Omental fat pad (tissue), 4 donors: ENCODE data around the gene THEM5. TPM values are rescaled to one million over a fixed set of nuclear protein-coding genes. Genes with fewer than 3 reads are reported as not detected.

Experiments used
- ATAC-seq: fragments of 150-250 bp; one replicate; pipeline ENCODE4 v1.9.1; 2016; ENCODE audit warnings: mild to moderate bottlenecking, moderate library complexity; ENCODE audit not compliant: low FRiP score
- DNase-seq: peaks from one replicate; pipeline ENCODE4 v3.0.0-alpha.2; 2019; ENCODE audit warnings: low spot score
- total RNA-seq, 4 donors: library from RNA; depleted of rRNA; stranded (reverse); fragments of >200 nt; gene quantifications; one replicate each; pipeline ENCODE4 v1.1.0, GENCODE V29; 2016
- TF ChIP-seq, protein P1 (sequence below), 3 donors: fragments of 450-650 bp; IDR thresholded peaks; one replicate each; pipeline ENCODE4 v1.5.1; 2016 to 2017; ENCODE audit warnings: antibody characterized with exemption in 3 of 3, mild to moderate bottlenecking in 3 of 3, moderate library complexity in 2 of 3

The THEM5 gene
- total RNA-seq, 4 donors from 2014 or later = not detected

DNA sequence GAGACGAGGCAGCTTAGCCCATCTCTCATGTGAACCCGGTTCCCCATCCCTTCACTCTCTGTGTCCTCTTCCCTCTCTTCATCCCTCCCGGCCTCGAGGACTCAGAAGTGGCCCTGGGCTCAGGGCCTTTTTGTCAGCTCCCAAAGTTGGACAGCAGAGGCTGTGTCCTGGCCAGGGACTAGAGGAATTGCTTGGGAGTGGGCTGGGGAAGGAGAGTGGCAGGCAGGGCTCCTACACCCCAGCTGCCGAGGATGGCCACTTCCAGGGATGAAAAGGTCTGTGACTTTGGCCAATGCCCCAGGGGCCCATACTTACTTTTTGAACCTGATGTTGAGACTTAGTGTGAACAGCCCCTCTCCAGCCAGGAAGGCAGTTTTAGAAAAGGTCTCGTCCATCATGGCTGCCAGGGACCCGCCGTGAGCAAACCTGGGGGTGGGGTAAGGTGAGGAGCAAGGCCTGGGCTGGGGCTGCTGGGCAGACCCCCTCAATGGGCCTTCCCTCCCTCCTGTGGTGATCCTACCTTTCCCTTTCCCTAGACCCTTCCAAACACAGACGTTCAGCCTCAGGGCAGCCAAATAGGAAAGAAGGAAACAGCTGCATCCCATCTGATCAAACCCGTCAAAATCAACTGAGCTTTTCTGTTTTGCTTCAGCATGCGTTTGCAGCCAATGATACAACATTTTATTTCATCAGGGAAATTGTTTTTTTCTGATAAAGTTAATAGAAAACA lies 5.5 kb downstream of the THEM5 start:
- no peak for ATAC-seq
- no peak for DNase-seq
- TF ChIP-seq, protein P1, sequence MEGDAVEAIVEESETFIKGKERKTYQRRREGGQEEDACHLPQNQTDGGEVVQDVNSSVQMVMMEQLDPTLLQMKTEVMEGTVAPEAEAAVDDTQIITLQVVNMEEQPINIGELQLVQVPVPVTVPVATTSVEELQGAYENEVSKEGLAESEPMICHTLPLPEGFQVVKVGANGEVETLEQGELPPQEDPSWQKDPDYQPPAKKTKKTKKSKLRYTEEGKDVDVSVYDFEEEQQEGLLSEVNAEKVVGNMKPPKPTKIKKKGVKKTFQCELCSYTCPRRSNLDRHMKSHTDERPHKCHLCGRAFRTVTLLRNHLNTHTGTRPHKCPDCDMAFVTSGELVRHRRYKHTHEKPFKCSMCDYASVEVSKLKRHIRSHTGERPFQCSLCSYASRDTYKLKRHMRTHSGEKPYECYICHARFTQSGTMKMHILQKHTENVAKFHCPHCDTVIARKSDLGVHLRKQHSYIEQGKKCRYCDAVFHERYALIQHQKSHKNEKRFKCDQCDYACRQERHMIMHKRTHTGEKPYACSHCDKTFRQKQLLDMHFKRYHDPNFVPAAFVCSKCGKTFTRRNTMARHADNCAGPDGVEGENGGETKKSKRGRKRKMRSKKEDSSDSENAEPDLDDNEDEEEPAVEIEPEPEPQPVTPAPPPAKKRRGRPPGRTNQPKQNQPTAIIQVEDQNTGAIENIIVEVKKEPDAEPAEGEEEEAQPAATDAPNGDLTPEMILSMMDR (IDR thresholded peaks at IDR 0.05) = no peak

DNA sequence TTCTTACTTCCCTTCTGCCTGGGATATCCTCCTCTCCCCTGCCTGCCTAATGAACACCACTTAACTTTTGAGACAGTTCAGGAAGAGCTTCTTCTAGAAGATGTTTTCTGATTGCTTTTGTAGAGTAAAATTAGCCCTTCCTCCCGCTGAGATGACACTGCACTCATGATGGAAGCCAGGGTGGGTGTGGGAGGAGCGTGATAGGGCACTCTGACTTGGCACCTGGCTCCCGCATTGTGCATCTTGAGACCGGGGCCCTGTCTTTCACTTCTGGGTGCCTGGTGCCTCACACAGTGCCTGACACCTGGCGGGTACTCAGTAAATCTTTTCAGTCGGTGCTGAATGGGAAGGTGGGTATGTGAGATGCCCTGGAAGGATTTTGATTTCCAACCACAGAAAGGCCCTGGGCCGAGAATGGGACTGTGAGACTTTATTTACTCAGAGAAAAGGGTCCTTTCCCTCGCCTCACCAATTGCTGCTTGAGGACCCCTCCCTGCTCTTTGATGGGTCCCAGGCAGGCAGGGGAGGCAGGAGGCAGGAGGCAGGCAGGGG lies 6.8 kb downstream of the THEM5 start:
- DNase-seq = no peak
- TF ChIP-seq, protein P1 (IDR thresholded peaks at IDR 0.05) = no peak
- ATAC-seq = no peak

DNA sequence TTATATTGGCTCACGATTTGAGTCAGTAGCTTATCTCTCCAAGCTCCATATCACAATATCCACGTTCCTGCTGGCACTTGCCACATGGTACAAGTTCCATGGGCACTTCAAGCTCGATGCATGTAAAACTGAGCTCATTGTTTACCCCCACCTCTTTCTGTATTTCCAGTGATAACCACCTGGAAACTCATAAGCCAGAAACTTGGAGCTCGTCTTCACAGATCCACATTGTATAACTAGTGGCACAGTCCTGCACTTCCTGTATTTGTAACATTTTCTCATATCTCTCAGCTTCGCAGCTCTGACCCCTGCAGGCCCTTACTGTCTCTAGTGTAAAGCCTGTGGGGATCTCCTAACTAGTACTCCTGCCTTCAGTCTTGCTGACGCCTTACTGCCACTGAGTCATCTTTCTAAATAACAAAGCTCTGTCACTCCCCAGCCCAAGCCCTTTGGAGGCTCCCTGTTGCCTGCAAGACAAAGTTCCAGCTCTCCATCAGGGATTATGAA lies 7.4 kb downstream of the THEM5 start:
- DNase-seq (no peak), ATAC-seq (no peak)
- TF ChIP-seq, protein P1 (IDR thresholded peaks at IDR 0.05) = no peak

DNA sequence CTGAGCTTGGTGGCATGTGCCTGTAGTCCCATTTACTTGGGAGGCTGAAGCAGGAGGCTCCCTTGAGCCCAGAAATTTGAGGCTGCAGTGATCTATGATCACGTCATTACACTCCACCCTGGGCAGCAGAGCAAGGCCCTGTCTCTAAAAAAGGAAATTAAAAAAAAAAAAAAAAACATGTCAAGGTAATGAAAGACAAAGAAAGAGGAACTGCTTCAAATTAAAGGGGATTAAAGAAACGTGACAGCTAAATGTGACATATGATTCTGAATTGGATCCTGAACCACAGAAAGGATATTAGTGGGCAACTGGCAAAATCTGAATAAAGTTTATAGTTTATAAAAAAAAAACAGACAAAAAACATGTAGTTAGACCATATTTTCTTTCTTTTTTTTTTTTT lies 10.1 kb downstream of the THEM5 start:
- DNase-seq (no peak), ATAC-seq (no peak)
- TF ChIP-seq, protein P1 (IDR thresholded peaks at IDR 0.05) = no peak

DNA sequence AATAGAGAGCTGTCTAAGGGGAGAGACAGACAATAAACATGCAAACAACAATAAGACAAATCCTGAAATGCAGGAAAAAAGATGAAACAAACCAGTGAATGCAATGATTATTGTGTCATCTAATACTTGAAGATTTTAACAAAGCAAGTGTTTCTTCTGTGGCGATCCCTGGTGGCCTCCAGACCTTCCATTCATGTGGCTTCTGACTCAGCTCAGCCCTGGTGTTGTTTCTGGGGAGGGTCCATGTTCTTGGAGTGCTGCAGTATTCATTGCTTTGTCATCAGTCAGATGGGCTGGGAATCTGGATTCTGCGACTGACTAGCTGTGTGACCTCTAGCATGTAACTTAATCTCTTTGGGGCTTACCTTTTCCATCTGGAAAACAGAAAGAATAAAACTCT lies 12.4 kb downstream of the THEM5 start:
- no peak for DNase-seq
- ATAC-seq = no peak
- TF ChIP-seq, protein P1 (IDR thresholded peaks at IDR 0.05) = no peak

DNA sequence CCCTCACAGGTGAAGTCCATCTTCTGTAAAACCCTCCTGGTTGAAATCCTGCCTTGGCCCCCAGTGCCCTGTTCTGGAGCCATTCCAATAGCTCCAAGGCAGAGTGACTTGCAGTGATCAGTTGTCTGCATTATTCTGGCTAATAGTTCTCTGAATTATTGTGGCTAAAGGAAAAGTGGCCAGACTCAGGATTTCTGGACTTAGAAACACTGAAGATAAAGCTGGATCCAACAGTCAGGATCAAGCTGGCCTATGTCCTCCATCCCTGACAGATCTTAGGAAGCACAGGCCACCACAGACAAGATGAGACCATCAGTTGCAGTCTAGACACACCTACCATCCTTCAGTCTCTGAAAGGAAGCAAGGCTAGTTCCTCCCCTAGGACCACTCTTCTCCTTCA lies 13.1 kb downstream of the THEM5 start:
- ATAC-seq (no peak), DNase-seq (no peak)
- TF ChIP-seq, protein P1 (IDR thresholded peaks at IDR 0.05) = no peak
